Measurements from ENCODE around the gene FASTK.

FASTK gene

DNA sequence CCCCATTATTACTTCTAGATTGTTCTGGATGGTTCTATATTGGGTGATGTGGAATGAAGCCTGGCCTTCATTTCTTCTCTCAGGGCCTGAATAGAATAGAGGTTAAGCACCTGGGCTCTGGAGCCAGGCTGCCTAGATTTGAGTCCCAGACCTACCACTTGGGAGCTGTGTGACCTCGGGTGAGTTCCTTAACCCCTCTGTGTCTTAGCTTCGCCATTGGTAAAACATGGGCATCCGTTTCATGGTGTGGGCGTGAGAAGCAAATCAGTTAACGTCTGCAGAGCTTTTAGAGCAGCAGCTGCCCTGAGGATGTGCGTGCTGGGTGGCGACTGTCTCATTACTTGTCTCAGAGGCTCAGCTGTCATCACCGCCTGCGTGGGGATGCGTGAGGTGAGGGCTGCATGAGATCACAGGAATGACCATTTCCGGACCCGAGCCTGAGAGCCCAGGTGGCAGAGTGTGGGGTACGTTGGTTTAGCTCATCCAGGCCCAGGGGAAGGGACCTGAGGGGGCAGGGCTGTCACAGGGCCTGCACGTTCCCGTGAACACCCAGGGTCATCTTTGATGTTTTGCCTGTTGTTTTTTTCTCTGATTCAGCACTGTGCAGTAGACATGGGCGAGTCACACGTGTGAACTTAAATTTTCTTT, 15.3 kb upstream of the FASTK start:
- Mint-ChIP-seq H3K27ac (no peak overlapping the region), H3K4me3 (no peak overlapping the region), H3K4me1 (ENCODE audit: low read depth) (no peaks in the 10 kb centered on the region), H3K27me3 (ENCODE audit: low read depth) (no peaks in the 10 kb centered on the region), H3K36me3 (ENCODE audit: low read depth) (no peaks in the 10 kb centered on the region), H3K9me3 (no peaks in the 10 kb centered on the region)
- DNase-seq (ENCODE audit: low spot score) = no peak

DNA sequence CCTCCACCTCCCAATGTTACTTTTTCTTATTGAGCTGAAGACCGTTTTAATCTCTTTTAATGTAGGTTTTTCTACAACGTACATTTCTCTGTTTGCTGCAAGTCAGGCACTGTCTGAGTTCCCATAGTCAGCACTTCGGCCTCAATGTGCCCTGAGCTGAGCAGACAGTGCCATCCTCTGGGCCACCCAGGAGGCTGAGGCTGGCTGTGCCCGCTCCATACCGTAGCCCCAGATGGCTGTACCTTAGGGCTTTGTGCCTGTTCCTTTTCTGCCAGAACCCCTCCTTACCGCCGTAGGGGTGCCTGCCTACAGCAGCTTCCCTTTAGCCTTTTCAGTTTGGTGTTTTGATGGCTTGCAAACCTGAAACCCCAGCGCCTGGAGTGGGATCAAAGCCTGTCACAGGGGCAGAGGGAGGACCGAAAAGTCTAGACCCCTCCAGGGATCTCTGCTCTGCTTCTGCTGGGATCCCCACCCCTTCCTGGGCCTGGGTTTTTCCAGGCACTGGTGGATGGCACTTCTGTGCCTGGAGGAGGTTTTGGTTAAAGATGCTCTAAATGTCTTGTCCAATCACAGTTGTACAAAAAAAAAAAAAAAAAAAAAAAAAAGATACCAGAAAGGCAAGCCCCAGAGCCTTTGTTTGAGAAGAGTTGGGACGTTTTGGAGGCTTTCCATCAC, 14.7 kb upstream of the FASTK start:
- Mint-ChIP-seq H3K9me3 (no peaks in the 10 kb centered on the region), H3K27ac (no peak overlapping the region), H3K4me1 (ENCODE audit: low read depth) (no peaks in the 10 kb centered on the region), H3K4me3 (no peak overlapping the region), H3K36me3 (ENCODE audit: low read depth) (no peaks in the 10 kb centered on the region), H3K27me3 (ENCODE audit: low read depth) (no peaks in the 10 kb centered on the region)
- no peak for DNase-seq (ENCODE audit: low spot score)

DNA sequence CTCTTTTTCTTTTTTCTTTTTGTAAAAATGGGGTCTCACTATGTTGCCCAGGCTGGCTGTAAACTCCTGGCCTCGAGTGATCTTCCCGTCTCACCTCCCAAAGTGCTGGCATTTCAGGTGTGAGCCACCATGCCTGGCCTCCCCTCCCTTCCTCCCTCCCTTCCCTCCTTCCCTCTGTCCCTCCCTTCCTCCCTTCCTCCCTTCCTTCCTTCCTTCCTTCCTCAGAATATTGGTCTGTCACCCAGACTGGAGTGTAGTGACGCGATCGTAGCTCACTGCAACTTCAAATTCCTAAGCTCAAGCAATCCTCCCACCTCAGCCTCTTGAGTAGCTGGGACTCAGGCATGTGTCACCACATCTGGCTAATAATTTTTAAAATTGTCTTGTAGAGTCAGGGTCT, 14.1 kb upstream of the FASTK start:
- Mint-ChIP-seq H3K4me3 (no peak overlapping the region), H3K9me3 (no peaks in the 10 kb centered on the region), H3K36me3 (ENCODE audit: low read depth) (no peaks in the 10 kb centered on the region), H3K4me1 (ENCODE audit: low read depth) (no peaks in the 10 kb centered on the region), H3K27ac (no peak overlapping the region), H3K27me3 (ENCODE audit: low read depth) (no peaks in the 10 kb centered on the region)
- DNase-seq (ENCODE audit: low spot score) = no peak

DNA sequence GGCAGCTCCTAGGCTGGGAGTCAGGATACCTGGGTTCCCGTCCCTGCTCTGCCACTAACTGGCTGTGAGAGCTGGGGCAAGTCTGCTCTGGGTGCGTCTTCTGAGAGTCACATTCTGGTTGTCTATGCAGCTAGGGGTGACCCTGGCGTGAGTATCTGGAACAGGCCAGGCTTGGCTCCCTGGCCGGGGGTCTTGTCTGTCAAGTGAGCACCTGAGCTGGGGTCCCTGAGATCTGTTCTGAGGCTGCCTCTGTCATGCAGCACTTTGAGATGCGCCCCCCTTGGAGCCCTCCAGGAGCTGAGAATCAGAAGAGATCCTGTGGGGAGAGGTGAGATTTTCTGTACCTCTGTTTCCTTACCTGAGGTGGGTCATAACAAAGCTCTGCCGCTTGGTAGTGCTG, 13.1 kb upstream of the FASTK start:
- no peak overlapping the region for H3K4me3 Mint-ChIP-seq
- no peaks in the 10 kb centered on the region for H3K9me3 Mint-ChIP-seq
- no peak overlapping the region for H3K27ac Mint-ChIP-seq
- H3K27me3 Mint-ChIP-seq (ENCODE audit: low read depth) = no peaks in the 10 kb centered on the region
- H3K4me1 Mint-ChIP-seq (ENCODE audit: low read depth) = peaks cover 4% of the 10 kb centered on the region
- no peak for DNase-seq (ENCODE audit: low spot score)
- H3K36me3 Mint-ChIP-seq (ENCODE audit: low read depth) = no peaks in the 10 kb centered on the region

DNA sequence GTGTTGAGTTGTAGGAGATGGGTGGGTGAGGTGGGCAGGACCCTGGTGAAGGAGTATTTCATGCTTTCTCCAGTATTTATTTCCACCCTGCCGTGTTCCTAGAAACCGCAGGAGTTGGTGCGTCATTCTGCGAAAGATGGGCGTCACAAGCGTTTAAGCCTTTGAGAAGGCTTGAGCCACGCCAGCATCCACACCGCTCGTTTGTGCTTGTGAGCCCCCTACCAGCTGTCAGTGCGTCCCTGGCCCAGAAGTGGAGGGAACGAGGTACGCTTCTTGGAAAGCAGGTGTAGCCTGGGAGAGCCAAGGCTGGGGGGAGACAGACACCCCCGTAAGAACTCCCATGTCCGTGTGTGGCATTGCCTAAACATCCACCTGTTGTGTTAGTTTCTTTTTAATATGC, 11.4 kb upstream of the FASTK start:
- H3K27me3 Mint-ChIP-seq (ENCODE audit: low read depth) = no peaks in the 10 kb centered on the region
- peaks cover 8% of the 10 kb centered on the region for H3K4me1 Mint-ChIP-seq (ENCODE audit: low read depth)
- DNase-seq (ENCODE audit: low spot score) = no peak
- no peak overlapping the region for H3K4me3 Mint-ChIP-seq
- no peaks in the 10 kb centered on the region for H3K36me3 Mint-ChIP-seq (ENCODE audit: low read depth)
- no peaks in the 10 kb centered on the region for H3K9me3 Mint-ChIP-seq
- H3K27ac Mint-ChIP-seq = no peak overlapping the region

DNA sequence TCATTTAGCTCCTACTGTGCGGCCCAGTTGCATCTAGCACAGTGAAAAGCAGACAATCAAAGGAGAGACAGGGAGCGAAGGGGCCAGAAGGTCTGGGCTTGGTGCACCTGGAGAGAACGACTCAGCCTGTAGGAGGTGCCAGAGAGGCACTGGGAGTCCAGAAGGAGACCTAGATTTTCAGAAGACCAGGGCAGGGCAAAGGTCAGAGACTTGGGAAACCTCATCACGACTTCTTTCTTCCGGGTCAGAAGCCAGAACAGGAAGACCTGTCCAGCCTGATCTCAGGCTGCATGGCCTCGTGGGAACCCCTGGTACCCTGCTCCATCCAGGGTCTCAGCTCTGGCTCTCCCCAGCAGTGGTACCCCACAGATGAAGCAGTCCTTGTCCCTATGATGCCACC, 10.8 kb upstream of the FASTK start:
- Mint-ChIP-seq H3K4me3 (no peak overlapping the region), H3K9me3 (no peaks in the 10 kb centered on the region), H3K4me1 (ENCODE audit: low read depth) (peaks cover 8% of the 10 kb centered on the region), H3K36me3 (ENCODE audit: low read depth) (no peaks in the 10 kb centered on the region), H3K27me3 (ENCODE audit: low read depth) (no peaks in the 10 kb centered on the region), H3K27ac (no peak overlapping the region)
- DNase-seq (ENCODE audit: low spot score) = no peak

DNA sequence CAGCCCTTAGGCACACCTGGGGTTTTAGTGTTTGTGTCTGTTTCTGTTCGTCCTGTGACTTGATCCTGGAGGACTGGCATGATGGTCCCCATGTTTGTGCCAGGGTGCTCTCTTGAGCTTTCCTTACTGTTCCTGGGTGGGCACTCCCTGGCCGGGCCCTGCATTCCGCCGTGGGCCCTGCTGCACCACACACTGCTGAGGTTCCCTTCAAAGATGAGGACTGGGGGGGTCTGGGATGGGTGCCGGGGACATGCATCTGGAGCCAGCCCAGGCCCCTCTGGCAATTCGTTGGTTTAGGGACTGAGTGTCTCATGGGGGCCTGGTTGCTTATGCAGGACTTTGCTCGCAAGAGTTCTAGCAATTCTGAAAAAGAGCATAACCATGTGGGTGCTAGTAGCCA, 10.4 kb upstream of the FASTK start:
- DNase-seq (ENCODE audit: low spot score) = no peak
- Mint-ChIP-seq H3K36me3 (ENCODE audit: low read depth) (no peaks in the 10 kb centered on the region), H3K9me3 (no peaks in the 10 kb centered on the region), H3K4me1 (ENCODE audit: low read depth) (peaks cover 8% of the 10 kb centered on the region), H3K4me3 (no peak overlapping the region), H3K27me3 (ENCODE audit: low read depth) (no peaks in the 10 kb centered on the region), H3K27ac (no peak overlapping the region)

DNA sequence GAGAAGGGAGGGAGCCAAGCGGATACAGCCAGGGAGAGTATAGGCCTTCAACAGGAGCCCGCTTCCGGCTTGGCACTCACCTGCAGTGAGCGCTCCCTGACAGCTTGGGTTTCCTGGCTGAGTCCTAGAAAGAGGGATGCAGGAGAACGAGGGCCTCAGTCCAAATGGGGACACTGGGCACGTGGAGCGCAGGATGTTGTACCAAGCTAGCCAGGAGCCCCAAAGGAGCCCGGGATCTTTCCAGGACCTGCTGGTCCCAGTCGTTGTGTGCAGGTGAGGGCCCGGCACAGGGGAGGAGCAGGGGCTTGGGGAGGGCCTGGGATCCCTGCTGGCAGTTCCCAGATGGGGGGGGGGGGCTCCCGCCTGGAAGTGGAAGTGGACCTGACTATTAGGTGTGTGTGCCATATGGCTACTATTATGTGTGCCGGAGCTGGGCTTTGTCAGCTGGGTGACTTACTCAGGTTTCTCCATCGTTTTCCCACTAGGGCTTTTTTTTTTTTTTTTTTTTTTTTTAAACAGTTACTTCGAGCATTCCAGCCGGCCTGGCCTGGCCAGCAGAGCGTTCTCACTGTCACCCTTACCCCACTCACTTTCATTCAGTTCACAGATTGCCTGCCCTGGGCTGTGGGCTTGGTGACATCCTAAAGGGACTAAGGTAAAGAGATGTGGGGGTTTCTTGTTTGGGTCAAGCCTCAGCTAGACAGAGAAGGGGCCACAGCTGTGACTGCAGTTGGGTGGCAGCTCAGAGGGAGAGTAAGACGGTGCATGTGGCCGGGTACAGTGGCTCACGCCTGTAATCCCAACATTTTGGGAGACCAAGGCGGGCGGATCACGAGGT, 9.5 kb upstream of the FASTK start:
- DNase-seq (ENCODE audit: low spot score) = no peak
- peaks cover 2% of the 10 kb centered on the region for H3K27me3 Mint-ChIP-seq (ENCODE audit: low read depth)
- no peaks in the 10 kb centered on the region for H3K36me3 Mint-ChIP-seq (ENCODE audit: low read depth)
- no peaks in the 10 kb centered on the region for H3K9me3 Mint-ChIP-seq
- no peak overlapping the region for H3K27ac Mint-ChIP-seq
- H3K4me3 Mint-ChIP-seq = no peak overlapping the region
- peaks cover 17% of the 10 kb centered on the region for H3K4me1 Mint-ChIP-seq (ENCODE audit: low read depth)

DNA sequence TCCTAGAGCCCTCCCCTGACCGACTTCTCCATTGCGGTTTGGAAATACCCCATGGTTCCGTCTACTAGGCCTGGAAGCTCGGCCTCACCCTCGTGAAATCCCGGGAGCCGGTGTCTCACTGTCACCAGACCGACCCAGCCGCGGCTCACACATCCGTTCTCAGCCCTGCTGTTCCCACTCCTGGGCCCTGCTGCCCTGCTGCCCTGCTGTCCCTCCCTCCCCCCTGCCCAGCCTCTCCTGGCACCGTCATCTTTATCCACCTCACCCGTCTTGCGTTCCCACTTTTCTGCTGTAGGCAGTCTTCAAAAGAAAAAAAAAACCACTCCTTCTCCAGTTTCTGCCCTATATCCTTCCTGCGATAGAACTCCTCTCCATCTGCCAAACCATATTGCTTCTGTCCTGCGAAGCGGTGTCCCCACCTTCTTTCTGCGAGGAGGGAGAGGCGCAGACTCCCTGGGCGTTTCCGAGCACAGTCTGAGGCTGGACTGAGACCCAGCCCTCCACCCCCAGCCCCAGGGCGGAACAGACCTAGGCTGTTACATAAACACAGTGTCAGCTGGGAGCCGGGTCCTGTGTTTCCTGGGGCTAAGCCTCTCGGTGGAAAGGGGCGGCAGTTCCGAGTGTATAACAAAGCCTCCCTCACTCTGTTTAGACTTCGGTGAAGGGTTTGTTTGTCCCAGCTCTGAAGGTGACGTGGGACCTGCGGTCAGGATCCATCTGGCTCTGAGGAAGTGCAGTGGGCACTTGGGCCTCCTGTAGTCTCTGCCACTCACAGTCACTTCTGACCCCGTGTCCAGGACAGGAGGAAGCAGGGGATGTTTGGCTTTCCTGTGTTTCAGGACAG, 8.5 kb upstream of the FASTK start:
- Mint-ChIP-seq H3K36me3 (ENCODE audit: low read depth) (no peaks in the 10 kb centered on the region), H3K27me3 (ENCODE audit: low read depth) (peaks cover 7% of the 10 kb centered on the region), H3K4me1 (ENCODE audit: low read depth) (peaks cover 24% of the 10 kb centered on the region), H3K9me3 (no peaks in the 10 kb centered on the region), H3K27ac (no peak overlapping the region), H3K4me3 (peak overlapping the region; percentile 47)
- DNase-seq (ENCODE audit: low spot score) = no peak

DNA sequence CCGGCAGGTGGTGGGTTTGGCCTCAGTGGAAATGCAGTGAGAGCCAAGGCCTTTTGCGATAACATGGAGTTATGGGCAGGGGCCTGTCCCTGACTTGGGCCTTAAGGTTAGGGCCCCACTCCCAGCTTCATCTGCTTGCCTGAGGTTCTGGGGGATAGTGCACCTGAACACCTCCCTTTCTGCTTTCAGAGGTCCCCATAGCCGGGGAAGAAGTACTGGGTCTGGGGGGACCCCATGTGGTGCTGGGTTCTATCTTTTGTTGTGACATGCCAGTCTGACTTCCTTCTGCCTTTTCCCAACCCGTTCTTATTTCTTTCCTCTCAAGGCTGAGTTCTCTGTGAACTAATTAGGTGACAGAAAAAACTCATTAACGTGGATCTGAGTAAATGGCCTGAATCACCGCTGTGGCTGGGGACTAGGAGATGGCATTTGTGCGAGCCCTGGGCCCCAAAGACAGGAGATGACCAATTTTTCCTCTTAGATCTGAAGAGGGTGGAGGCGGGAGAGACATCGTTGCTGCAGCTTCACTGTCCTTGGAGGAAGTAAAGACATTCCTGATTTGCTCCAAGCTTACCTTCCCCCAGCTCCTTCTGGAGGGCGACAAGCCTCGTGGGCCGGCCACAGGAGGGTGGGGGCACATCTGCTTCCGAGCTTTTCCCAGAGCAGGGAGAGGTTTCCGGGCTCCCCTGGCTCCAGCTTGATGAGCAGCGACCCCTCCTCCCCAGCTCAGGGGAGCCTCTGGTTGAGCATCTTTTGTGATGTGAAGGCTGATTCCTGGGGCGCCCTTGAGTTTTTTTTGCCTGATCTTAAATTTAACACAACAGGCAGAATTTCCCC, 7.6 kb upstream of the FASTK start:
- no peak for DNase-seq (ENCODE audit: low spot score)
- Mint-ChIP-seq H3K4me3 (peak overlapping the region; percentile 66), H3K9me3 (no peaks in the 10 kb centered on the region), H3K36me3 (ENCODE audit: low read depth) (no peaks in the 10 kb centered on the region), H3K27ac (no peak overlapping the region), H3K4me1 (ENCODE audit: low read depth) (peaks cover 26% of the 10 kb centered on the region), H3K27me3 (ENCODE audit: low read depth) (peaks cover 7% of the 10 kb centered on the region)

DNA sequence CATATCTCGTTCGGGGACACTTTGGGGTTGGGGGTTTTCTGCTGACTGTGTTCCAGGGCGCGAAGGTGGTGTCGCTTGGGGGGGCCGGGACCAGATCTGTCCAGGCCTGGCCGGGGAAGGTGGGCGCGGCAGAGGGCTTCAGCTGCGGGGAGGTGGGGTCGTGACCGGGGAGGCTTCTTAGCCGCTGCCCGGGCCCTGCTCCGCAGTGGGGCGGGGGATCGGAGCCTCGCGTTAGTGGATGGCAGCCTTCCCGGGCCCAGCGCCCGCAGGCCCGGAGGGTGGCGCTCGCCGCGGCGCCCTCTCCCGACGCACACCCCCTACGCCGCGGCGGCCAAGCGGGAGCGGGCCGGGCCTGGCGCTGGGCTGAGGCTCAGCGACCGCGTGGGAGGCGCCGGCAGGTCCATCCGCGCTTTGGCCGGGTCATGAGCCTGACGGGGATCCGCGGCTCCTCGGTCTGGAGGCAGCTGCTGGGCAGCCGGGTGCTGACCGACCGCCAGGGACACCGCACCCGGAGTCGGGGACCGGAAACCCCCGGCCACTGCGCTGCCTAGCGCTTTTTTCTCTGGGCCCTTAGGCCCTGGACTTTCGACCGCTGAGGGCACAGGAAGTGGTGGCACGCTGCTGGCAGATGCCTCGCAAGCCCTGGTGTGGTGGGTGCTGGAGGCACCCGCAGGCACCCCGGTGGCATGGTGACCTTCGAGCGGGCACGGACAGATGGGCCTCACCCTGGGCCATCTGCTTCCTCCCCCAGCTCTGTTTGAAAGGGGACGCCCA, 6.8 kb upstream of the FASTK start:
- peaks cover 30% of the 10 kb centered on the region for H3K4me1 Mint-ChIP-seq (ENCODE audit: low read depth)
- peak; percentile 38 for DNase-seq (ENCODE audit: low spot score)
- H3K27me3 Mint-ChIP-seq (ENCODE audit: low read depth) = peaks cover 7% of the 10 kb centered on the region
- no peaks in the 10 kb centered on the region for H3K36me3 Mint-ChIP-seq (ENCODE audit: low read depth)
- H3K27ac Mint-ChIP-seq = no peak overlapping the region
- peak overlapping the region; percentile 86 for H3K4me3 Mint-ChIP-seq
- H3K9me3 Mint-ChIP-seq = no peaks in the 10 kb centered on the region

DNA sequence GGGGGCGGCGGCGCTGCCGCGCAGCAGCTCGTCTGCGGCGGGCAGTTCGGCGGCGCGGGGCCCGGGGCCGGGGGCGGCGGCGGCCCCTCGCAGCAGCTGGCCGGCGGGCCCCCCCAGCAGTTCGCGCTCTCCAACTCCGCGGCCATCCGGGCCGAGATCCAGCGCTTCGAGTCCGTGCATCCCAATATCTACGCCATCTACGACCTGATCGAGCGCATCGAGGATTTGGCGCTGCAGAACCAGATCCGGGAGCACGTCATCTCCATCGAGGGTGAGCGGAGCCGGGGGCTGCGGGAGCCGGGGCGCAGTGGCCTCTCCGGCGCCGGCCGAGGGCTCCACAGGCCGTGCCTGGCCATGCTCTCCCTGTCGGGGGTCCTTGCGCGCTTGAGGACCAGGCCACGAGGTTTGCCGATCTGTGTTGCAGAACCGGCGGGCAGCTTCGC, 6.2 kb upstream of the FASTK start:
- H3K4me1 Mint-ChIP-seq (ENCODE audit: low read depth) = peaks cover 32% of the 10 kb centered on the region

More for the DNA sequence above, 6.2 kb upstream of the FASTK start:
- Mint-ChIP-seq H3K36me3 (ENCODE audit: low read depth) (no peaks in the 10 kb centered on the region), H3K4me3 (peak overlapping the region; percentile 86), H3K9me3 (no peaks in the 10 kb centered on the region), H3K27me3 (ENCODE audit: low read depth) (peaks cover 7% of the 10 kb centered on the region), H3K27ac (peak overlapping the region; percentile 83)
- DNase-seq (ENCODE audit: low spot score) = no peak

Measured in T-helper 2 cell treated with Interferon-gamma antibody and Interleukin-4, amounts not matched to agents 5 μg/mL and 100 μg/mL, for 36 hours (primary cell).